Stimulated activated CD4-positive, alpha-beta T cell treated with anti-CD3 and anti-CD28 coated beads, Interleukin-2, amount 100 ng/mL, for 48 hours (primary cell): ENCODE data around the gene RUNX2.
"Not testable (repeated sequence)": the region's sequence is repeated elsewhere in the genome, so short reads cannot be mapped to it uniquely, and the experiment has no call there.

ENCODE experiments used
- DNase-seq, 2 donors: peaks; one replicate each; pipeline ENCODE4 v3.0.0-alpha.2; 2020

The RUNX2 gene

GRCh38 chr6:45327956-45328522 is at the start of gene RUNX2:
Gene RUNX2, plus strand, starts transcription at chr6:45328330. Its CDS starts 397 bp downstream, at chr6:45328727.
- DNase-seq, result no peak

- no peak for DNase-seq
Observed at GRCh38 chr6:45278367-45278766, 49.8 kb upstream of the RUNX2 start.

GRCh38 chr6:45286707-45287106 is 41.4 kb upstream of the RUNX2 start:
- not testable (repeated sequence) for DNase-seq

GRCh38 chr6:45289751-45290514 is 38.2 kb upstream of the RUNX2 start:
- no peak for DNase-seq

GRCh38 chr6:45293306-45293705 is 34.8 kb upstream of the RUNX2 start:
- DNase-seq, result no peak

GRCh38 chr6:45294065-45294701 is 33.9 kb upstream of the RUNX2 start:
- not testable (repeated sequence) for DNase-seq

- DNase-seq, result no peak
Observed at GRCh38 chr6:45297320-45297719, 30.8 kb upstream of the RUNX2 start.

- DNase-seq, result no peak
Observed at GRCh38 chr6:45299096-45299581, 29.0 kb upstream of the RUNX2 start.

- no peak for DNase-seq
Observed at GRCh38 chr6:45300736-45301135, 27.4 kb upstream of the RUNX2 start.

GRCh38 chr6:45301348-45302142 is 26.6 kb upstream of the RUNX2 start:
- DNase-seq, result no peak

- DNase-seq, result no peak
Observed at GRCh38 chr6:45302832-45303231, 25.3 kb upstream of the RUNX2 start.

GRCh38 chr6:45305546-45305945 is 22.6 kb upstream of the RUNX2 start:
- DNase-seq, result no peak

GRCh38 chr6:45310118-45310788 is 17.9 kb upstream of the RUNX2 start:
- DNase-seq, result no peak

GRCh38 chr6:45314146-45314545 is 14.0 kb upstream of the RUNX2 start:
- no peak for DNase-seq

GRCh38 chr6:45320349-45320748 is 7.8 kb upstream of the RUNX2 start:
- DNase-seq, result no peak

- DNase-seq, result no peak
Observed at GRCh38 chr6:45323656-45324224, 4.4 kb upstream of the RUNX2 start.

- no peak for DNase-seq
Observed at GRCh38 chr6:45326698-45327417, 1.3 kb upstream of the RUNX2 start.

- no peak for DNase-seq
Observed at GRCh38 chr6:45328523-45328922, 393 bp downstream of the RUNX2 start.

- DNase-seq, result no peak
Observed at GRCh38 chr6:45344900-45345299, 16.8 kb downstream of the RUNX2 start.

GRCh38 chr6:45350186-45350710 is 22.1 kb downstream of the RUNX2 start:
- no peak for DNase-seq

- DNase-seq, result no peak
Observed at GRCh38 chr6:45351076-45351475, 22.9 kb downstream of the RUNX2 start.
